Subcutaneous abdominal adipose tissue (tissue), 5 donors: ENCODE results near the gene SSH3.

ENCODE experiments used
- H3K27ac ChIP-seq: one replicate; pipeline ENCODE4 v1.7.0; 2013; ENCODE audit warnings: low read depth, mild to moderate bottlenecking, inconsistent platforms, low read length, moderate library complexity
- H3K27me3 ChIP-seq, 5 donors: one replicate each; pipeline ENCODE4 v1.7.0; 2013; ENCODE audit warnings: low read length in 5 of 5, inconsistent platforms in 1 of 5; ENCODE audit not compliant: control insufficient read depth in 5 of 5, insufficient read depth in 4 of 5
- H3K36me3 ChIP-seq, 5 donors: one replicate each; pipeline ENCODE4 v1.7.0; 2013; ENCODE audit warnings: low read length in 5 of 5; ENCODE audit not compliant: control insufficient read depth in 5 of 5, insufficient read depth in 5 of 5
- H3K4me1 ChIP-seq, 5 donors: one replicate each; pipeline ENCODE4 v1.7.0; 2013; ENCODE audit warnings: low read length in 5 of 5, mild to moderate bottlenecking in 3 of 5, moderate library complexity in 1 of 5; ENCODE audit not compliant: control insufficient read depth in 5 of 5, insufficient read depth in 5 of 5
- H3K4me3 ChIP-seq, 5 donors: one replicate each; pipeline ENCODE4 v1.7.0; 2013; ENCODE audit warnings: low read length in 5 of 5, low read depth in 1 of 5
- H3K9ac ChIP-seq, 5 donors: one replicate each; pipeline ENCODE4 v1.7.0; 2013; ENCODE audit warnings: low read length in 5 of 5, mild to moderate bottlenecking in 4 of 5, moderate library complexity in 3 of 5
- H3K9me3 ChIP-seq, 5 donors: one replicate each; pipeline ENCODE4 v1.7.0; 2013; ENCODE audit warnings: low read length in 5 of 5; ENCODE audit not compliant: control insufficient read depth in 5 of 5
- donor health status: healthy.
- donor health status: healthy.
- donor health status: healthy.
- donor health status: healthy.
- donor health status: healthy.

The SSH3 gene

GRCh38 chr11:67303835-67304411 is 593 bp downstream of the SSH3 start:
- Histone ChIP-seq H3K9me3 (no peaks in the 10 kb centered on the region), H3K9ac (peak overlapping the region in 4 of 5 donors; percentile 70 to 82 (median 77)), H3K4me3 (peak overlapping the region in 4 of 5 donors; percentile 67 to 86 (median 83)), H3K4me1 (peaks cover 2 to 38% (median 27%) of the 10 kb centered on the region in 5 donors), H3K27ac (no peak overlapping the region), H3K36me3 (peaks cover 0 to 55% (median 48%) of the 10 kb centered on the region in 5 donors), H3K27me3 (no peaks in the 10 kb centered on the region)

- H3K27me3 ChIP-seq = no peaks in the 10 kb centered on the region
- no peaks in the 10 kb centered on the region for H3K9me3 ChIP-seq
- peaks cover 0 to 55% (median 48%) of the 10 kb centered on the region in 5 donors for H3K36me3 ChIP-seq
- H3K4me3 ChIP-seq = peak overlapping the region in 4 of 5 donors; percentile 67 to 86 (median 83)
- peak overlapping the region in 2 of 5 donors; percentile 82 for H3K9ac ChIP-seq
- peaks cover 2 to 38% (median 27%) of the 10 kb centered on the region in 5 donors for H3K4me1 ChIP-seq
- H3K27ac ChIP-seq = no peak overlapping the region
Measured at GRCh38 chr11:67304511-67305113, 1.3 kb downstream of the SSH3 start.

GRCh38 chr11:67306769-67307544 is 3.6 kb downstream of the SSH3 start:
- Histone ChIP-seq H3K27ac (no peak overlapping the region), H3K4me1 (peaks cover 2 to 30% (median 24%) of the 10 kb centered on the region in 5 donors), H3K36me3 (peaks cover 0 to 55% (median 45%) of the 10 kb centered on the region in 5 donors), H3K4me3 (no peak overlapping the region), H3K27me3 (no peaks in the 10 kb centered on the region), H3K9ac (no peak overlapping the region), H3K9me3 (no peaks in the 10 kb centered on the region)

- no peak overlapping the region for H3K9ac ChIP-seq
- no peak overlapping the region for H3K27ac ChIP-seq
- H3K36me3 ChIP-seq = peaks cover 0 to 55% (median 46%) of the 10 kb centered on the region in 5 donors
- H3K27me3 ChIP-seq = no peaks in the 10 kb centered on the region
- H3K4me3 ChIP-seq = no peak overlapping the region
- no peaks in the 10 kb centered on the region for H3K9me3 ChIP-seq
- H3K4me1 ChIP-seq = peaks cover under 1 to 24% (median 18%) of the 10 kb centered on the region in 5 donors
Measured at GRCh38 chr11:67307545-67308001, 4.2 kb downstream of the SSH3 start.

- Histone ChIP-seq H3K4me1 (peaks cover 0 to 17% (median 12%) of the 10 kb centered on the region in 5 donors), H3K27ac (no peak overlapping the region), H3K9ac (no peak overlapping the region), H3K36me3 (peaks cover 0 to 55% (median 46%) of the 10 kb centered on the region in 5 donors), H3K9me3 (no peaks in the 10 kb centered on the region), H3K27me3 (no peaks in the 10 kb centered on the region), H3K4me3 (no peak overlapping the region)
Measured at GRCh38 chr11:67308031-67308866, 4.9 kb downstream of the SSH3 start.

- Histone ChIP-seq H3K9me3 (no peaks in the 10 kb centered on the region), H3K36me3 (peaks cover 0 to 55% (median 46%) of the 10 kb centered on the region in 5 donors)
Measured at GRCh38 chr11:67309166-67309565, 5.8 kb downstream of the SSH3 start.

GRCh38 chr11:67309661-67310061 is 6.3 kb downstream of the SSH3 start:
- Histone ChIP-seq H3K4me1 (peaks cover 0 to 3% (median 3%) of the 10 kb centered on the region in 5 donors), H3K9ac (no peak overlapping the region), H3K27me3 (no peaks in the 10 kb centered on the region), H3K36me3 (peaks cover 0 to 55% (median 46%) of the 10 kb centered on the region in 5 donors), H3K4me3 (no peak overlapping the region), H3K9me3 (no peaks in the 10 kb centered on the region), H3K27ac (no peak overlapping the region)

More at GRCh38 chr11:67309166-67309565, 5.8 kb downstream of the SSH3 start:
- no peak overlapping the region for H3K4me3 ChIP-seq
- H3K27me3 ChIP-seq = no peaks in the 10 kb centered on the region
- peaks cover 0 to 8% (median 8%) of the 10 kb centered on the region in 5 donors for H3K4me1 ChIP-seq
- H3K27ac ChIP-seq = no peak overlapping the region
- no peak overlapping the region for H3K9ac ChIP-seq

- no peak overlapping the region for H3K4me3 ChIP-seq
- no peaks in the 10 kb centered on the region for H3K27me3 ChIP-seq
- H3K4me1 ChIP-seq = no peaks in the 10 kb centered on the region
- no peak overlapping the region for H3K27ac ChIP-seq
- H3K9me3 ChIP-seq = no peaks in the 10 kb centered on the region
- peaks cover 0 to 55% (median 46%) of the 10 kb centered on the region in 5 donors for H3K36me3 ChIP-seq
- no peak overlapping the region for H3K9ac ChIP-seq
Measured at GRCh38 chr11:67310246-67311050, 7.1 kb downstream of the SSH3 start.

GRCh38 chr11:67311051-67311555 is 7.8 kb downstream of the SSH3 start:
- no peak overlapping the region for H3K9ac ChIP-seq
- H3K36me3 ChIP-seq = peaks cover 0 to 55% (median 46%) of the 10 kb centered on the region in 5 donors
- no peaks in the 10 kb centered on the region for H3K9me3 ChIP-seq
- H3K27ac ChIP-seq = no peak overlapping the region
- H3K4me1 ChIP-seq = no peaks in the 10 kb centered on the region
- no peaks in the 10 kb centered on the region for H3K27me3 ChIP-seq
- H3K4me3 ChIP-seq = no peak overlapping the region
